Activated gamma-delta T cell treated with anti-CD3 and anti-CD28 coated beads, Interleukin-2, amount 50 U/mL, for 16 hours (primary cell): ENCODE data around the gene ZNF316.
A peak's percentile ranks its signal among the peaks of the same experiment; 100 is the strongest.

ENCODE experiments used
- DNase-seq: peaks from one replicate; pipeline ENCODE4 v3.0.0-alpha.2; 2020; ENCODE audit warnings: low read depth

The ZNF316 gene

DNA sequence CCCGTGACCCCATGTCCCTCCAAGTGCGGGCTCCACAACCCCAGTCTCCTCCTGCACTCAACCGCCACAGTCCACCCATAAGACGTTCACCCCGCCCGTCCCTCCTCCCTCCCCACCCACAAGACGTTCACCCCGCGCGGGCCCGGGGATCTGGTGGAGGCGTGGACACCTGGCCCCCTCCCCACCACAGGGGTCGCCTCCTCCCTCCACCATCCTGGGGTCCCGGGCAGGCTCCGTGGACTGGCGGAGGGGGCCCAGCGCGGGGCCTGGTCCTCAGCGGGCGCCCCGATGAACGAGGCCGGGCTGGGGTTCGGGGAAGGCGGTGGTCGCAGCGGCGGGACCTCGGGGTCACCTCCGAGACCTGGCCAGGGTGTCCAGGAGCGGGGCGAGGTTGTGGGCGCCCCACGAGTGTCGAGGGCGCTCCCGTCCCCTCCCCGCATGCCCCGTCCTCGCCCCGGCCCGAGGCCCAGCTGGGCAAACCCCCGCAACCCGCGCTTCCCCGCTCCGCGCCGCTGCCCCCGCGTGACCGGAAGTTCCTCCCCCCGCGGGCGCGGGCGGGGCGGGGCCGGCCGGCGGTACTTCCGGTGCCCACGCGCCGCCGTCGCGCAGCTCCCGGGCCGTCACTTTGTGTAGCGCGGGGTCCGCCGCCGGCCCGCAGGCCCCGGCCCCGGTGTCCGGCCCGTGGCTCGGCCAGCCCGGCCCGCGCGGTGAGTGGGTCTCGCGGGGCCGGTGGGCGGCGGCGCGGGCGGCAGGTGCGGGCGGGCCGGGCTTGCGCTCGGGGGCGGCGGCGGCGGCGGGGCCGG lies at the start of gene ZNF316:
TSS of gene ZNF316 (plus strand) at position 578 of the 803 bp plus-strand sequence. CDS start 5,092 bp downstream, outside the sequence.
- peak; percentile 38 for DNase-seq

DNA sequence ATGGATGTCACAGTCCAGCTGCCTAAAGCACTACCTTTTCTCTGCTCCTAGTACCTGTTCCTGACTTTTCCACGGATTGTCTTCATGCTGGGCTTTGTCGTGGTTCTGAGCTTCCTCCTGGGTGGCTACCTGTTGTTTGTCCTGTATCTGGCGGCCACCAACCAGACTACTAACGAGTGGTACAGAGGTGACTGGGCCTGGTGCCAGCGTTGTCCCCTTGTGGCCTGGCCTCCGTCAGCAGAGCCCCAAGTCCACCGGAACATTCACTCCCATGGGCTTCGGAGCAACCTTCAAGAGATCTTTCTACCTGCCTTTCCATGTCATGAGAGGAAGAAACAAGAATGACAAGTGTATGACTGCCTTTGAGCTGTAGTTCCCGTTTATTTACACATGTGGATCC lies 48.6 kb upstream of the ZNF316 start:
- DNase-seq, result no peak

DNA sequence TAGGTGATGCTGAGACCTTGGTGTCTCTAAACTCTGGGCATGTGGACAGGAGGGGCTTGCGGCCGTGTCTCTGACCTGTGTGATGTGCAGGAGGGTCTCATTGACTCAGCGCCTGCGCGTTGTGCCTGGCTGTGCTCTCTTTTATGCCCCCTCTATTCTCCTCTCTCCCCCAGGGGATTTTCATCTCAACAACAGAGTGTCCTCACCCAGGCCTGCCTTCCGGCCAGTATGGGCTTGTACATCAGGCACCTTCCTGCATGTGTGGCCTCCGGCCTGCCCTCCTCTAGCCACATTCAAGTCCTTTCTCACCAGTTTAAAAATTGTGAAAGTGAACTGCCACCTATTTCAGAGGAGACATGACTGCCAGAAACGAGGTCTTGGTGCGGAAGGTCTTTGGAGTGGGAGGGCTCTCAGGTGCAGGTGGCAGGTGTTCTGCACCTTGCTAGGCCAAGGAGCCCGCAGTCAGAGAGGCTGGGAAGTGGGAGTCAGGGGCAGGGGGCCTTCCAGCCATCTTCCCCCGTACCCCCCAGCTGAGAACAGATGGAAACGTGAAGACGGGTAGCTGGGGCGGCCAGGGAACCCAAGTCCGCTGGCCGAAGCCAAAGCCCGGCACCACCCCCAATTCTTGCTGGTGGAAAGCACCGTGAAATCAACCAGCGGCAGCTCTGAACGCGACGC lies 47.8 kb upstream of the ZNF316 start:
- no peak for DNase-seq

DNA sequence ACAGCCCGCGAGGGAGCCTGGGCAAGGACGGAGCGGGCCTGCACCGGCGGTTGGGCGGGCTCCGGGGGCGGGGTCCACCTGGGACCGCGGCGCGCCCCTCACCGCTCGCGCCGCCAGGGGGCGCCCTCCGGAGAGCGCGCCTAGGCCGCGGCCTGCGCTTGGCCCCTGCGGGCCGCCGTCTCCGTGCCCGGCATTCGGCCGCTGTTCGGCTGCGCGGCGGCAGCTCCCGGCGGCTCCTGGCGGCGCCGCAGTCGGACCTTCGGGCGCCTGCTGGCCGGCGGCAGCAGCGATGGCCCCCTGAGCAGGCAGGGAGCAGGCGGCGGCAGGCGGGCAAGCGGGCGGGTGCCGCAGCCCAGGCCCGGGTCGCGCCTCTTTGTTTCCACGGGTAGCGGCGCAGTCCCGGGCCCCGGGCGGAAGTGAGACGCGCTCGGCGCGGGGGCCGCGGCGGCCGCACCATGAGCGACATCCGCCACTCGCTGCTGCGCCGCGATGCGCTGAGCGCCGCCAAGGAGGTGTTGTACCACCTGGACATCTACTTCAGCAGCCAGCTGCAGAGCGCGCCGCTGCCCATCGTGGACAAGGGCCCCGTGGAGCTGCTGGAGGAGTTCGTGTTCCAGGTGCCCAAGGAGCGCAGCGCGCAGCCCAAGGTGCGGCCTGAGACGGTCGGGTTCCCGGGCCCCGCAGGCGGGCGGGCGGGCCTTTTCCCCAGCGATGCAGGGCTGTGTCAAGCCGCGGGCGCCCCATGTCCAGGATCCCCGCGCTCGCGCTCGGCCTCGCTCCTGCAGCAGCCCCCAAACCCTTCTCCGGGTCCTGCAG lies 47.1 kb upstream of the ZNF316 start, which contains the start of gene INTS15:
TSS of gene INTS15 (plus strand) at position 193 of the 816 bp plus-strand sequence. CDS start at position 456, 263 bp downstream.
- DNase-seq, result peak; percentile 72

DNA sequence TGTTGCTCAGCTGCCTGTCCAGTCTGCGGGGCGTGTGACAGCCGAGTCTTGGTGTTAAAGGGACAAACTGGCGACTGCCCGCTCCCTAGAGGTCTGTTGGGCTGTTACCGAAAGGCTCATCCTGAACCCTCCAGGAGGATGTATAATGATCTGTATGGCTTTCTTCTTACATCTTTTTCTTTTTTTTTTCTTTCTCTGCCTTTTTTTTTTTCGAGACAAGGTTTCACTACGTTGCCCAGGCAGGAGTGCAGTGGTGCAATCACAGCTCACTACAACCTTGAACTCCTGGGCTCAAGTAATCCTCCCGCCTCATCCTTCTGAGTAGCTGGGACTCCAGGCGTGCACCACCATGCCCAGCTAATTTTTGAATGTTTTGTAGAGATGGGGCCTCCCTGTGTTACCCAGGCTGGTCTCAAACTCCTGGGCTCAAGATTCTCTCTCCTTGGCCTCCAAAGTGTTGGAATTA lies 46.4 kb upstream of the ZNF316 start:
- DNase-seq, result no peak

DNA sequence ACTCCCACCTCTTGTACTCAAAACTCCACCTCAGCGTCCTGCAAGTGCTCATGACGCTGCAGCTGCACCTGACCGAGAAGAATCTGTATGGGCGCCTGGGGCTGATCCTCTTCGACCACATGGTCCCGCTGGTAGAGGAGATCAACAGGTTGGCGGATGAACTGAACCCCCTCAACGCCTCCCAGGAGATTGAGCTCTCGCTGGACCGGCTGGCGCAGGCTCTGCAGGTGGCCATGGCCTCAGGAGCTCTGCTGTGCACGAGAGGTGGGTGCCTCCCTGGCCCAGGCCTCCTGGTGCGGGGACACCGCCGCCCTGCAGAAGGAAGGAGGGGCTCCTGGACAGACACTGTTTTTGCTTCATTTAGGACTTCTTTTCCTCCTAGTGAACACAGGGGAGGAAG lies 37.0 kb upstream of the ZNF316 start:
- no peak for DNase-seq

DNA sequence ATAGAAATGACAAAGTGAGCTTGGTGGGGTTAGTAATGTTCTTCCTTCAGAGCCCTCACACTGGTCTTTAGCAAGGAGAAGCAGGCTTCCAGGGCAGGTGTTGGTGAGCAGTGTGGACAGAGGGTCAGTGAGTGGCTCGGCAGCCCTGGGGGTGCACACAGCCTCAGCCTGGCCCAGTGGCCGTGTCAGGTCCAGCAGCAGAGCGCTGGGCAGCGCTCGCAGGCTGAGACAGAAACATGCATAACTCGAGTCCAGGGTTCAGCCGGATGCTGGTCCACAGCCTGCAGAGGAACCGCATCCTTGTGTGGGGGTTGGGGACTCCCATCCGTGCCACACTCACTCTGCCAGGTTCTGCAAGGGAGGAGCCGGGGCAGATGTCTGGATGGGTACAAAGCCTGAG lies 32.7 kb upstream of the ZNF316 start:
- DNase-seq, result no peak

DNA sequence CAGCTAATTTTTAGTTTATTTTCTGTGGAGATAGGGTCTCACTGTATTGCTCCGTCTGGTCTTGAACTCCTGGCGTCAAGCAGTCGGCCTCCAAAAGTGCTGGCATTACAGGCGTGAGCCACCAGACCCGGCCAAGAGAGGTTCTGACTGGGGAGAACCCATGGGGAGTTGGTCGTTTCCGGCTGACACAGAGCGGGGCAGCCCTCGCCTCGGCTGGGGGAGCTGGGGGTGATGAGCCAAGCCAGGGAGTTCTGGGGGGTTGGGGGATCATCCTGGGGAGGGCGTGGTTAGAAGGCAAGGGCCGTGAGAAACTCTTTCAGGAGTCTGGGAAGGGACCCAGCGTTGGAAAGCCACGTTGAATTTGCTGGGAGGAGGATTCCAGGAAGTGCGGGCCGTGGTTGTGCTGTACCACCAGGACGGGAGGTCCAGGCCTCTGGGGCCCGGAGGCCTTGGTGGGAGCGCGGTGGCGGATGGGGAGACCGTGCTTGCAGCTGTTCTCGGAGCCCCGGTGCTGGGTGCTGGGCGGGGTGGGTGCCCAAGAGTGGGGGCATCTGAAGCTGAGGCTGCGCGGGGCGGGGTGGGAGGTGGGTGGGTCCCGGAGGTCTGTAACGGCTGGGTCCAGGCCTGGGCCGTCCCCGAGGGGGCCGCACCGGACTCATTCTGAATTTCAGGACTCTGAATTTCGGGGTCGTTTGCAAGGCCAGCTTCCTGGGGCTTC lies 30.1 kb upstream of the ZNF316 start:
- no peak for DNase-seq

DNA sequence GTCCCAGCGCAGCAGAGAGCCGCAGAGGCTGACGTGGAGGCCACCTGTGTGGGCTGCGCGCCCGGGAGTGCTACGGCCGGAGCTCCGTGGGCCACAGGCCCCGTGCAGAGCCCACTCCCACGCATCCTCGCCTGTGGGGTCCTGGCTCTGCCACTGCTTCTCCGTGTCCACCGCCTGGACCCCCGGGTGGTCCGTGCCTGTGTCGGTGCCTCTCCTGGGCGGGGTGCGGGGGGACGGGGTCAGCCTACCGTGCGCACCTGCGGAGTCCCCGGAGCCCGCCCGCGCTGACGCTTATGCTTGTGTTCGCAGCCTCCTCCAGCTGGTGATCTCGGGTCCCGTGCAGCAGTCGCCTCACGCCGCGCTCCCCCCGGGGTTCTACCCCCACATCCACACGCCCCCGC lies 29.5 kb upstream of the ZNF316 start:
- no peak for DNase-seq

DNA sequence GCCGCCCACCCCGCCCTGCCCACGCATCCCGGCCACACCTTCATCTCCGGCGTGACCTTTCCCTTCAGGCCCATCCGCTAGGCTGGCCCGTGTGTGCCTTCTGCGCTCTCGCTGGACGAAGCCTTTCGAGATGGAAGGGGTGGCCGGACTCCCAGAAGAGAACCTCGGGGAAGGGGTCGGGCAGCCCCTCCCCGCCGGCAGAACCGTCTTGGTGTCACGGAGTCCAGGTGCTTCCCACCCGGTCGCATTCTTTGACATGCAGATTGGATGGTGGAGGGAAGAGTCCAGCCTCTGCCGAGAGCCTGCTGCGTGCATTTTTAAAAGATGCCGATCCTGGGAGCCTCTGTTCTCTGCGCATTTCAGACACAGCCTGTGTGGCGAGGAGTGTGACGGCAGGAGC lies 29.0 kb upstream of the ZNF316 start:
- DNase-seq, result no peak

DNA sequence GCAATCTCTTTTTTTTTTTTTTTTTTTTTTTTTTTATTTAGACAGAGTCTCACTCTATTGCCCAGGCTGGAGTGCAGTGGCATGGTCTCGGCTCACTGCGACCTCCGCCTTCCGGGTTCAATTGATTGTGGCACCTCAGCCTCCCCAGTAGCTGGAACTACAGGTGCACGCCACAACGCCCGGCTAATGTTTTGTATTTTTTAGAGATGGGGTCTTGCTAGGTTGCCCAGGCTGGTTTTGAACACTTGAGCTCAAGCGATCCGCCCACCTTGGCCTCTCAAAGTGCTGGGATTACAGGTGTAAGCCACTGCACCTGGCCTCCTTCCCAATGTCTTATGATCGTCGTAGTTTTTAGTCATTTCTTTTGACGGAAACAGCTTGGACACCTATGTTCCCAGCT lies 28.3 kb upstream of the ZNF316 start:
- DNase-seq, result no peak

DNA sequence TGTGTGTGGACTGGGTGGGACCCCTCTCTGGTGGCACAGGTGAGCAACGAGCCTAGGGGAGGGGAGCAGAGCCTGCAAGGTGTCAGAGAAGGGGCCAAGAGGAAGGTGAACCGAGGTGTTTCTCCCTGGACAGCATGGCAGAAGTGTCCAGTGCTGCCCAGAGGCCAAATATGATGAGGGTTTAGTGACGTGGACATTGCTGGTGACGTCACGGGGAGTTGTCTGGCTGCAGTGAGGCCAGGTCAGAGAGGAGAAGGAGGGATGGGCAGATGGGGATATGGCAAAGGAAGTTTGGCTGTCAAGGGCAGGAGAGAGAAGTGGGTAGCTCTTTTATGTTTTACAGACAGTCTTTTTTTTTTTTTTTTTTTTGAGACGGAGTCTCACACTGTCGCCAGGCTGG lies 24.3 kb upstream of the ZNF316 start:
- no peak for DNase-seq

DNA sequence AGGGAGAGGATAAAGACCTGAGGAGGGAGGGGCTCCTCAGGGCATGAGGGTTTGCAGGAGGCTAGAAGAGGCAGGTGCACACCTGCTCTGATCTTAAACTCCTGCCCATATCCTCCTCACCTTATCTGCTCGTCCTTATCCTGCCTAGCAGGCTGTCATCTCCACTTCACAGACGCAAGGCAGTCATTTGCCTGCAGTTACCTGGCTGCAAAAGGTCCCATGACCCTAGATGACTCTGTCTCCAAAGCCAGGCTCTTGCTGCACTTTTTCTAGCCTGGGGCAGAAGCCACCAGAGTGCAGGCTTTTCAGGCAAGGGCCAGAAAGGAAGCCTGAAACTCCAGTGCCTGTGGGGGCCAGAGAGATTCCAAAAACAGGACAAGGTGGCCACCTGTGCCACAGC lies 23.4 kb upstream of the ZNF316 start:
- DNase-seq, result no peak

DNA sequence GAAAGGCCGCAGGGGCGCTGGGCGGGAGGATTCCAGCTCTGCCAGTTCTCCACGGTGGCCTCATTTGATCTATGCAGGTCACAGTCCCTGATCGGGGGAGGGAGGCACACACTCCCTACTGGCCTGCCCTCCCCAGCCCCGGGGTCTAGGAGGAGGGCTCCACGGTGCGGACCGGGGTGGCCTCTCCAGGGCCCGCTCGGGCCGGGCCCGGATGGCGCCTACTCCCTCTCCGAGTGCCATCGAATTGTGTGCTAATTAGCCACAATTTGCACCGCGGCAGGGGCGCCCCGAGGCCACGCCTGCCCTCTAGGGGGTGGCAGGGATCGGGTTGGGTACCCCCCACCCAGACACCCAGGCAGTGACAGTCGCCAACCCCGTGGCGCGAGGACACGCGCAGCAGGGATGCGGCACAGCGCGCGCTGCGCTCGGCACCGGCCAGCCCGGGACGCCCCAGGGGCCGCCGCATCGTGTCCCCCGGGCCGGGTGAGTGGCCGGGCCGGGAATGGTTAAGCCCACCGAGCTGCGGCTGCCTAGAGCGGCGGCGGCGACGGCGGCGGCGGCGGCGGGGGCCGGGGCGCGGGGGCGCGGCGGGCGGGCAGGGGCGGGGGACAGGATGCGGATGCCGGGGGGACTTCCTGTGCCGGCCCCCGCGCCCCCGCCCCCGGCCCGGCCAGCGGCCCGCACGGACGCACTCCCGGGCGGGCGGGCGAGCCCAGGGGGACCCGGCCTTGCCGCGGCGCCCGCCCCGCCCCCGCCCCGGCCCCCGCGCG lies 22.0 kb upstream of the ZNF316 start, which contains the start of gene ZNF853:
TSS of gene ZNF853 (plus strand) at position 658 of the 770 bp plus-strand sequence. CDS start 565 bp downstream, outside the sequence.
- no peak for DNase-seq

DNA sequence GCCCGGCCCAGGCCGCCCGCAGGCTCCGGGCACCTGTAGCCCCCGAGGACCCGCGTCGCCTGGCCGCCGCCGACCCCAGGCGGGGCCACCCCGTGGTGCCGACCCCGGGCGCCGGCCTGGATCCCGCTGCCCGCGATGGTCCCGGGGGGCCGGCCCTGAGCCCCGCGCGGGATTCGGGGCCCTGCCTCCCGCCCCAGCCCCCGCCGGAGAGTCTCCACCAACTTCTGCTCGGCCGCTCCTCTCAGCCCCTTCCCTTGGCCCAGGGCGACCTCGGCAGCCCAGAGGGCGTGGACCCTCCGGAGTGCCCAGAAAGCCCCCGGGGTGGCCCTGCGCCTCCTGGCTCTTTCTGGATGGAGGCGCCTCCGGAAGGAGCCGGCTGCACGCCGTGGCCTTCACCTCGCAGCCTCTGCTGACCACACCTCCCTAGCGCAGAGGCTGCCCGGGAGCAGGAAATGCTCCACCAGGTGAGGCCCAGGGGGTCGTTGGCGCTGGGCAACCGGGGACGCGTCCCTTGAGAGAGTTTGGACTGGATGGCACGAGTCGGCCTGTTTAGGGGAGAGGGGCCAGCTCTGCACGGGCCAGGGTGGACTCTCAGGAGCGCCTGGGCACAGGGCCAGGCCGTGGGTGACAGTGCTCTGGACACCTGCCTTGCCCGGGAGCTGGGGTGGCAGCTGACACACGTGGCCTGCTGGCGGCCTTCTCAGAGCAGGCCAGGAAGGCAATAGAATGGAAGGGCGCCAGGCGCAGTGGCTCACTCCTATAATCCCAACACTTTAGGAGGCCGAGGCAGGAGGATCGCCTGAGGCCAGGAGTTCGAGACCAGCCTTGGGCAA lies 21.2 kb upstream of the ZNF316 start:
- DNase-seq, result no peak

DNA sequence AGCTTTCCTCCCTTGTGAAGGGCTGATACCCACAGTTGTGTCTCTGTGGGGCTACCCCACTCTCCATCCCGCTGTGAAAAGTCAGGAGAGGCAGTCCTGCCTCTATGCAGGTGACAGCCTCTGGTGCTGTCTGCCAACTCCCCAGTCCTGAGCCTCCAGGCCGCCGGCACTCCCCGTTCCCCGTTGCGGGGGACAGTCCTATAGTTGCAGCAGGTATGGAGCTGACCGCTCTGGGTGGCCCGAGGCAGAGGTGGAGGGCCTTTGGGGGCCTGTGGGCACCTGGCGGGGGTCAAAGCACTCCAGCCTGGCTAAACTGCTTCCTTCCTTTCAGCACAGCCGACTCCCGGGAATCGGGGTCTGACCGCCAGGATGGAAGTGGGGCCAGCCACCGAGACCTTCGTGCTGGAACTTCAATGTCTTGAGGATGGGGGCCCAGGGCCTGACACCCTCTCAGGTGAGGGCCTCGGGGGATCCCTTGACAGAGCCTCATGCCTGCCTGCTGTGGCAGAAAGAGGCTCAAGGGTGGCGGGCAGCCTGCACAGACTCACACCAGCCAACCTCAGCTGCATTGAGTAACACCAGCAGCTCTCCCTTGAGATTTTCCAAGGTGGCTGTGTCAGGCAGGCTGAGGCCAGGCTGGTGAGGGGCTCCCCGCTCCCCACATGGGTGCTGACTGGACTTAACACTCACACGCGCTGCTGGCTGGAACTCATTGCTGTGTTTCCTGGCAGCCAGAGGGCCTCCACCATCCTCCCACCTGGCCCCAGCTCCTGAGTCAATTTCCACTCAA lies 20.1 kb upstream of the ZNF316 start:
- DNase-seq, result no peak

DNA sequence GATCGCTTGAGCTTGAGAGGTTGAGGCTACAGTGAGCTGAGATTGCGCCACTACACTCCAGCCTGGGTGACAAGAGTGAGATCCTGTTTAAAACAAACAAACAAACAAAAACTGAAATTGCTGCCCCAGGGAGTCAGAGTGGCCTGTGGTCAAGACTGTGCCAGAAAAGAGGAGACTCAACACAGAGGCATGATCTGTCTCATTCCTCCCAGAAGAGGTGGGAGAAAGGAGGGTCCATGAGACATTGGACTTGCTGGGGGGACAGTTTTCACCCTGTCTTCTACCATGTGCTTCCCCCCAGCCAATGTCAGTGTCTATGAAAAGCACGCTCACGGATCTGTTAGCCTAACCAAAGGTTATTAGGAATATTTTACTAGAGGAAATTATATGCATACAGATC lies 18.5 kb upstream of the ZNF316 start:
- no peak for DNase-seq

DNA sequence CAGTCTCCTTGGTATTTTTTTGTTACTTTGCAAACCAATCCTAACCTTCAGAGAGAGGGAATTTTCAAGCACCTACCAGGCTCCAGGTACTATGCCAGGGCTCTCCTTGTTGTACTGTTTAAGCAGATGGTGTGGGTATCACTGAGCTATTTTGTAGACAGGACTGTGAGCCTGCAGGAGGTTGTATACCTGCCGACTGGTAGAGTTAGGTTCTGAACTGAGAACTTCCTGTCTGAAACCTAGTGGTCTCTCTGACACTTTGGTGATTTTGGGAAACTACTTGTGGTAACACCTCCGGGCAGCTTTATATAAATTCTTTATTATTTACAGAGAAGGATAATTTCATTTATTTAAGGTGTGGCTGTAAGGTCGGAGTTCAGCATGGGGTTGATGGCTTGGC lies 17.2 kb upstream of the ZNF316 start:
- DNase-seq, result no peak
